ENCODE data around the gene RAB31.

DNA sequence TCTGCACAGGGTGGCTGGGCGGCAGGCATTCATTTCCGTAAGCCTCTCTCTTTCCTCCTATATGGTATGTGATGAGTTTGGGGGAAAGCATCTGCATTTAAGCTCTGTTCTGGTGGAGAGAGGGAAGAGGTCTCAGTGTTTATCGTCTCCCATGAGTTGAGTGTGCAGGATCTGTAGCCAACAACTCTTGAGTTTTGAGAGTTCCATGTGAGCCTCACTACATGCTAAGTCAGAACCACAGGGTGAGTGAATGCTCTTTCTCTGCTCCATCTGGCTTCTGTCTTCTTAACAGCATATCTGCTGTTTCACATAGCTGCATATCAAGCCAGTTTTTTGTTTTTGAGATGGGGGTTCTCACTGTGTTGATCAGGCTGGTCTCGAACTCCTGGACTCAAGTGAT is 22.7 kb downstream of the RAB31 start:
- TF ChIP-seq, protein P1, sequence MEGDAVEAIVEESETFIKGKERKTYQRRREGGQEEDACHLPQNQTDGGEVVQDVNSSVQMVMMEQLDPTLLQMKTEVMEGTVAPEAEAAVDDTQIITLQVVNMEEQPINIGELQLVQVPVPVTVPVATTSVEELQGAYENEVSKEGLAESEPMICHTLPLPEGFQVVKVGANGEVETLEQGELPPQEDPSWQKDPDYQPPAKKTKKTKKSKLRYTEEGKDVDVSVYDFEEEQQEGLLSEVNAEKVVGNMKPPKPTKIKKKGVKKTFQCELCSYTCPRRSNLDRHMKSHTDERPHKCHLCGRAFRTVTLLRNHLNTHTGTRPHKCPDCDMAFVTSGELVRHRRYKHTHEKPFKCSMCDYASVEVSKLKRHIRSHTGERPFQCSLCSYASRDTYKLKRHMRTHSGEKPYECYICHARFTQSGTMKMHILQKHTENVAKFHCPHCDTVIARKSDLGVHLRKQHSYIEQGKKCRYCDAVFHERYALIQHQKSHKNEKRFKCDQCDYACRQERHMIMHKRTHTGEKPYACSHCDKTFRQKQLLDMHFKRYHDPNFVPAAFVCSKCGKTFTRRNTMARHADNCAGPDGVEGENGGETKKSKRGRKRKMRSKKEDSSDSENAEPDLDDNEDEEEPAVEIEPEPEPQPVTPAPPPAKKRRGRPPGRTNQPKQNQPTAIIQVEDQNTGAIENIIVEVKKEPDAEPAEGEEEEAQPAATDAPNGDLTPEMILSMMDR (conservative IDR thresholded peaks at IDR 0.05; ENCODE audit: low read depth, low read length), result no peak
- TF ChIP-seq EZH2 (IDR thresholded peaks at IDR 0.05; ENCODE audit: borderline replicate concordance, low read depth, low read length, poor library complexity, severe bottlenecking), result no peak
